ENCODE measurements around the gene LRRC8D. TPM values are rescaled to one million over a fixed set of nuclear protein-coding genes. Genes with fewer than 3 reads are reported as not detected.

LRRC8D gene
- total RNA-seq, 2 donors from 2014 or later: 9.0 to 10.9 TPM

GRCh38 chr1:89939693-89940438 is 119.0 kb downstream of the LRRC8D start:
- no peak for DNase-seq (ENCODE audit: low spot score)
- no peak overlapping the region for H3K4me3 ChIP-seq
- H3K9me3 ChIP-seq: no peaks in the 10 kb centered on the region
- no peak overlapping the region for H3K27ac ChIP-seq
- H3K4me1 ChIP-seq: peaks cover 0 to 24% of the 10 kb centered on the region in 2 donors
- no peaks in the 10 kb centered on the region for H3K27me3 ChIP-seq
- H3K36me3 ChIP-seq: no peaks in the 10 kb centered on the region
- TF ChIP-seq CTCF (IDR thresholded peaks at IDR 0.05): no peak

GRCh38 chr1:89941110-89941766 is 120.4 kb downstream of the LRRC8D start:
- Histone ChIP-seq H3K27me3 (no peaks in the 10 kb centered on the region), H3K4me3 (no peak overlapping the region), H3K27ac (no peak overlapping the region), H3K9me3 (no peaks in the 10 kb centered on the region), H3K4me1 (peaks cover 0 to 24% of the 10 kb centered on the region in 2 donors), H3K36me3 (no peaks in the 10 kb centered on the region)
- no peak for TF ChIP-seq CTCF (IDR thresholded peaks at IDR 0.05)
- no peak for DNase-seq (ENCODE audit: low spot score)

- no peak overlapping the region for H3K27ac ChIP-seq
- peaks cover 0 to 24% of the 10 kb centered on the region in 2 donors for H3K4me1 ChIP-seq
- no peaks in the 10 kb centered on the region for H3K36me3 ChIP-seq
- no peak for DNase-seq (ENCODE audit: low spot score)
- TF ChIP-seq CTCF (IDR thresholded peaks at IDR 0.05): no peak
- H3K4me3 ChIP-seq: no peak overlapping the region
- no peaks in the 10 kb centered on the region for H3K27me3 ChIP-seq
- H3K9me3 ChIP-seq: no peaks in the 10 kb centered on the region
Observed at GRCh38 chr1:89942014-89942413, 121.2 kb downstream of the LRRC8D start.

GRCh38 chr1:89942825-89943658 is 122.2 kb downstream of the LRRC8D start:
- Histone ChIP-seq H3K27me3 (no peaks in the 10 kb centered on the region), H3K27ac (no peak overlapping the region), H3K36me3 (no peaks in the 10 kb centered on the region), H3K4me3 (no peak overlapping the region), H3K9me3 (no peaks in the 10 kb centered on the region), H3K4me1 (peaks cover 0 to 18% of the 10 kb centered on the region in 2 donors)
- no peak for DNase-seq (ENCODE audit: low spot score)
- TF ChIP-seq CTCF (IDR thresholded peaks at IDR 0.05): no peak

GRCh38 chr1:89943846-89944781 is 123.3 kb downstream of the LRRC8D start:
- H3K4me3 ChIP-seq: no peak overlapping the region
- no peak overlapping the region for H3K27ac ChIP-seq
- no peaks in the 10 kb centered on the region for H3K36me3 ChIP-seq
- H3K9me3 ChIP-seq: no peaks in the 10 kb centered on the region
- TF ChIP-seq CTCF (IDR thresholded peaks at IDR 0.05): no peak
- no peak for DNase-seq (ENCODE audit: low spot score)
- H3K4me1 ChIP-seq: peaks cover 0 to 13% of the 10 kb centered on the region in 2 donors
- H3K27me3 ChIP-seq: no peaks in the 10 kb centered on the region
